T-helper 17 cell (primary cell): ENCODE data around the gene GXYLT1. TPM values are rescaled to one million over a fixed set of nuclear protein-coding genes. Genes with fewer than 3 reads are reported as not detected.
"Not testable (repeated sequence)": the region's sequence is repeated elsewhere in the genome, so short reads cannot be mapped to it uniquely, and the experiment has no call there.

Experiments
- ATAC-seq: fragments of 150-1000 bp; cut with Tn5 transposase; 2 replicates; pipeline ENCODE4 v1.10.0; 2021; ENCODE audit warnings: mild to moderate bottlenecking, moderate library complexity
- DNase-seq, 3 donors: peaks; one replicate each; pipeline versions ENCODE4 v3.0.0 to v3.0.0-alpha.2; 2020 to 2021
- H3K9me3 ChIP-seq: one replicate; pipeline ENCODE4 v1.7.0; 2013; ENCODE audit warnings: low read length, mild to moderate bottlenecking; ENCODE audit not compliant: control insufficient read depth, poor library complexity, severe bottlenecking
- H3K27ac Mint-ChIP-seq: one replicate; pipeline ENCODE4 v1.8.0; 2022; ENCODE audit warnings: mild to moderate bottlenecking, moderate library complexity, mixed read lengths
- H3K27me3 Mint-ChIP-seq: one replicate; pipeline ENCODE4 v1.8.0; 2022; ENCODE audit warnings: mixed read lengths
- H3K36me3 Mint-ChIP-seq: one replicate; pipeline ENCODE4 v1.8.0; 2022; ENCODE audit warnings: low read depth, mixed read lengths
- H3K4me1 Mint-ChIP-seq: one replicate; pipeline ENCODE4 v1.8.0; 2022; ENCODE audit warnings: mild to moderate bottlenecking, mixed read lengths
- H3K4me3 Mint-ChIP-seq: one replicate; pipeline ENCODE4 v1.8.0; 2022; ENCODE audit warnings: mild to moderate bottlenecking, moderate library complexity, mixed read lengths
- total RNA-seq, 4 donors: library from RNA in 2 of 4; stranded (reverse) in 2 of 4; gene quantifications; one replicate each; pipeline ENCODE4 v1.2.3 and lab custom pipeline; 2022 to 2026

The GXYLT1 gene
- 1 to 10 TPM; 5.8 to 7.7 TPM for total RNA-seq
- 9.3 to 18.7 reads per million in 2 donors for total RNA-seq (lab: John Stamatoyannopoulos, UW)

- ATAC-seq, result peak; percentile 91
- DNase-seq, result peak; percentile 60 to 69 (median 69)
Observed at GRCh38 chr12:42144408-42145196, at the start of gene GXYLT1. Gene GXYLT1 (minus strand): TSS chr12:42144874. CDS start chr12:42144646, 228 bp downstream.

GRCh38 chr12:42192686-42193085 lies 48.0 kb upstream of the GXYLT1 start:
- ATAC-seq (no peak), DNase-seq (no peak)
- no peaks in the 10 kb centered on the region for H3K9me3 ChIP-seq
- Mint-ChIP-seq H3K36me3 (peaks cover 9% of the 10 kb centered on the region), H3K4me1 (peaks cover 12% of the 10 kb centered on the region), H3K27ac (no peak overlapping the region), H3K4me3 (no peak overlapping the region), H3K27me3 (no peaks in the 10 kb centered on the region)

More at GRCh38 chr12:42144408-42145196, at the start of gene GXYLT1:
- H3K27me3 Mint-ChIP-seq, result no peaks in the 10 kb centered on the region
- H3K9me3 ChIP-seq, result no peaks in the 10 kb centered on the region
- H3K27ac Mint-ChIP-seq, result peak within 1 kb of the TSS; percentile 90
- H3K4me1 Mint-ChIP-seq, result peaks cover 35% of the 10 kb centered on the region
- no peaks in the 10 kb centered on the region for H3K36me3 Mint-ChIP-seq
- H3K4me3 Mint-ChIP-seq, result peak within 1 kb of the TSS; percentile 98

GRCh38 chr12:42192258-42192657 lies 47.6 kb upstream of the GXYLT1 start:
- no peak overlapping the region for H3K4me3 Mint-ChIP-seq
- H3K9me3 ChIP-seq, result no peaks in the 10 kb centered on the region
- no peaks in the 10 kb centered on the region for H3K27me3 Mint-ChIP-seq
- no peak for ATAC-seq
- peaks cover 12% of the 10 kb centered on the region for H3K4me1 Mint-ChIP-seq
- no peak for DNase-seq
- H3K36me3 Mint-ChIP-seq, result peaks cover 9% of the 10 kb centered on the region
- no peak overlapping the region for H3K27ac Mint-ChIP-seq

GRCh38 chr12:42190376-42190775 lies 45.7 kb upstream of the GXYLT1 start:
- DNase-seq (no peak), ATAC-seq (no peak)
- peaks cover 2% of the 10 kb centered on the region for H3K36me3 Mint-ChIP-seq
- no peak overlapping the region for H3K4me3 Mint-ChIP-seq
- H3K4me1 Mint-ChIP-seq, result peaks cover 5% of the 10 kb centered on the region
- no peaks in the 10 kb centered on the region for H3K27me3 Mint-ChIP-seq
- H3K27ac Mint-ChIP-seq, result no peak overlapping the region
- H3K9me3 ChIP-seq, result no peaks in the 10 kb centered on the region

GRCh38 chr12:42188275-42188674 lies 43.6 kb upstream of the GXYLT1 start:
- not testable (repeated sequence) for H3K4me3 Mint-ChIP-seq, DNase-seq

GRCh38 chr12:42187799-42188198 lies 43.1 kb upstream of the GXYLT1 start:
- peaks cover 11% of the 10 kb centered on the region for H3K4me1 Mint-ChIP-seq
- ATAC-seq (no peak), DNase-seq (no peak)
- H3K36me3 Mint-ChIP-seq, result peaks cover 5% of the 10 kb centered on the region
- no peak overlapping the region for H3K27ac Mint-ChIP-seq
- no peak overlapping the region for H3K4me3 Mint-ChIP-seq
- H3K9me3 ChIP-seq, result no peaks in the 10 kb centered on the region
- H3K27me3 Mint-ChIP-seq, result no peaks in the 10 kb centered on the region

More at GRCh38 chr12:42188275-42188674, 43.6 kb upstream of the GXYLT1 start:
- H3K4me1 Mint-ChIP-seq, H3K9me3 ChIP-seq, H3K27ac Mint-ChIP-seq, ATAC-seq, H3K36me3 Mint-ChIP-seq, H3K27me3 Mint-ChIP-seq: not testable (repeated sequence)

- Mint-ChIP-seq H3K27ac (no peak overlapping the region), H3K27me3 (no peaks in the 10 kb centered on the region), H3K4me1 (peaks cover 13% of the 10 kb centered on the region), H3K36me3 (peaks cover 5% of the 10 kb centered on the region), H3K4me3 (no peak overlapping the region)
- no peaks in the 10 kb centered on the region for H3K9me3 ChIP-seq
- no peak for ATAC-seq
- no peak for DNase-seq
Observed at GRCh38 chr12:42186793-42187192, 42.1 kb upstream of the GXYLT1 start.

GRCh38 chr12:42182394-42182793 lies 37.7 kb upstream of the GXYLT1 start:
- DNase-seq, result no peak
- Mint-ChIP-seq H3K27me3 (no peaks in the 10 kb centered on the region), H3K27ac (no peak overlapping the region)

GRCh38 chr12:42180990-42181596 lies 36.4 kb upstream of the GXYLT1 start:
- peaks cover 11% of the 10 kb centered on the region for H3K36me3 Mint-ChIP-seq
- no peaks in the 10 kb centered on the region for H3K9me3 ChIP-seq
- H3K27me3 Mint-ChIP-seq, result no peaks in the 10 kb centered on the region
- no peak overlapping the region for H3K4me3 Mint-ChIP-seq
- peaks cover 13% of the 10 kb centered on the region for H3K4me1 Mint-ChIP-seq
- no peak overlapping the region for H3K27ac Mint-ChIP-seq
- ATAC-seq, result no peak
- DNase-seq, result no peak

More at GRCh38 chr12:42182394-42182793, 37.7 kb upstream of the GXYLT1 start:
- H3K4me1 Mint-ChIP-seq, result peaks cover 13% of the 10 kb centered on the region
- H3K4me3 Mint-ChIP-seq, result no peak overlapping the region
- ATAC-seq, result no peak
- H3K36me3 Mint-ChIP-seq, result peaks cover 7% of the 10 kb centered on the region
- H3K9me3 ChIP-seq, result no peaks in the 10 kb centered on the region

- H3K4me1 Mint-ChIP-seq, result peaks cover 21% of the 10 kb centered on the region
- DNase-seq (no peak), ATAC-seq (no peak)
- H3K27ac Mint-ChIP-seq, result no peak overlapping the region
- no peaks in the 10 kb centered on the region for H3K27me3 Mint-ChIP-seq
- H3K4me3 Mint-ChIP-seq, result no peak overlapping the region
- H3K36me3 Mint-ChIP-seq, result peaks cover 9% of the 10 kb centered on the region
- H3K9me3 ChIP-seq, result no peaks in the 10 kb centered on the region
Observed at GRCh38 chr12:42178101-42178500, 33.4 kb upstream of the GXYLT1 start.

- Mint-ChIP-seq H3K4me1 (peaks cover 15% of the 10 kb centered on the region), H3K27me3 (no peaks in the 10 kb centered on the region), H3K27ac (no peak overlapping the region), H3K36me3 (peaks cover 6% of the 10 kb centered on the region), H3K4me3 (no peak overlapping the region)
- no peaks in the 10 kb centered on the region for H3K9me3 ChIP-seq
- DNase-seq, result no peak
- ATAC-seq, result no peak
Observed at GRCh38 chr12:42174978-42175377, 30.3 kb upstream of the GXYLT1 start.

GRCh38 chr12:42173961-42174521 lies 29.4 kb upstream of the GXYLT1 start:
- ATAC-seq (no peak), DNase-seq (no peak)
- H3K27me3 Mint-ChIP-seq, result no peaks in the 10 kb centered on the region
- no peaks in the 10 kb centered on the region for H3K9me3 ChIP-seq
- H3K36me3 Mint-ChIP-seq, result peaks cover 6% of the 10 kb centered on the region
- peaks cover 15% of the 10 kb centered on the region for H3K4me1 Mint-ChIP-seq
- peak overlapping the region; percentile 64 for H3K27ac Mint-ChIP-seq
- no peak overlapping the region for H3K4me3 Mint-ChIP-seq

GRCh38 chr12:42172441-42173210 lies 28.0 kb upstream of the GXYLT1 start:
- DNase-seq, result no peak
- Mint-ChIP-seq H3K36me3 (peaks cover 6% of the 10 kb centered on the region), H3K4me3 (no peak overlapping the region), H3K27me3 (no peaks in the 10 kb centered on the region), H3K4me1 (peaks cover 15% of the 10 kb centered on the region), H3K27ac (peak overlapping the region; percentile 64)
- ATAC-seq, result no peak
- H3K9me3 ChIP-seq, result no peaks in the 10 kb centered on the region
